ENCODE measurements around the gene PATE4.

DNA sequence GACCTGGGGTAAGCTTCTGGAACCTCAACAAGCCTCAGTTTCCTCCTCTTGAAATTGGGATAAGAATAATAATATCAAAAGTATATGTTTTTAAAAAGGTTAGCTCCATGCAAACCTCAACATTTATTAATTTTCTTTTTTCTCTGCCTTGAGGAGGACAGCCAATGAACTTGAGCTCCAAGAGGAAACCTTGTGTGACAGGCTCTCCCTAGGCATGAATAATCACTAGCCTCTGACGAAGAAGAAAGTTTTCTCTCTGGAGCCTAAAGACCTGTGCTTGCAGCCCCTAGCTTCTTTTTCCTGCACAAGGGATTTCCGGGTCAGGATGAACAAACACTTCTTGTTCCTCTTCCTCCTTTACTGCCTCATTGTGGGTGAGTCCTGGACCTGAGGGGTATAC is 45.3 kb upstream of the PATE4 start, which contains the start of gene PATE3:
- TF ChIP-seq, protein P1, sequence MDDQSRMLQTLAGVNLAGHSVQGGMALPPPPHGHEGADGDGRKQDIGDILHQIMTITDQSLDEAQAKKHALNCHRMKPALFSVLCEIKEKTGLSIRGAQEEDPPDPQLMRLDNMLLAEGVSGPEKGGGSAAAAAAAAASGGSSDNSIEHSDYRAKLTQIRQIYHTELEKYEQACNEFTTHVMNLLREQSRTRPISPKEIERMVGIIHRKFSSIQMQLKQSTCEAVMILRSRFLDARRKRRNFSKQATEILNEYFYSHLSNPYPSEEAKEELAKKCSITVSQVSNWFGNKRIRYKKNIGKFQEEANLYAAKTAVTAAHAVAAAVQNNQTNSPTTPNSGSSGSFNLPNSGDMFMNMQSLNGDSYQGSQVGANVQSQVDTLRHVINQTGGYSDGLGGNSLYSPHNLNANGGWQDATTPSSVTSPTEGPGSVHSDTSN (IDR thresholded peaks at IDR 0.05), result no peak
- TF ChIP-seq CHD4 (IDR thresholded peaks at IDR 0.05; ENCODE audit: borderline replicate concordance) (no peak), FOXS1 (CRISPR knock-in tag; IDR thresholded peaks at IDR 0.05) (no peak), CEBPB (IDR thresholded peaks at IDR 0.05) (no peak)
- TF ChIP-seq, protein P2, sequence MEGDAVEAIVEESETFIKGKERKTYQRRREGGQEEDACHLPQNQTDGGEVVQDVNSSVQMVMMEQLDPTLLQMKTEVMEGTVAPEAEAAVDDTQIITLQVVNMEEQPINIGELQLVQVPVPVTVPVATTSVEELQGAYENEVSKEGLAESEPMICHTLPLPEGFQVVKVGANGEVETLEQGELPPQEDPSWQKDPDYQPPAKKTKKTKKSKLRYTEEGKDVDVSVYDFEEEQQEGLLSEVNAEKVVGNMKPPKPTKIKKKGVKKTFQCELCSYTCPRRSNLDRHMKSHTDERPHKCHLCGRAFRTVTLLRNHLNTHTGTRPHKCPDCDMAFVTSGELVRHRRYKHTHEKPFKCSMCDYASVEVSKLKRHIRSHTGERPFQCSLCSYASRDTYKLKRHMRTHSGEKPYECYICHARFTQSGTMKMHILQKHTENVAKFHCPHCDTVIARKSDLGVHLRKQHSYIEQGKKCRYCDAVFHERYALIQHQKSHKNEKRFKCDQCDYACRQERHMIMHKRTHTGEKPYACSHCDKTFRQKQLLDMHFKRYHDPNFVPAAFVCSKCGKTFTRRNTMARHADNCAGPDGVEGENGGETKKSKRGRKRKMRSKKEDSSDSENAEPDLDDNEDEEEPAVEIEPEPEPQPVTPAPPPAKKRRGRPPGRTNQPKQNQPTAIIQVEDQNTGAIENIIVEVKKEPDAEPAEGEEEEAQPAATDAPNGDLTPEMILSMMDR (IDR thresholded peaks at IDR 0.05), result no peak

All from A549 (cell line).